NCI-H187 treated with DMSO at 0.1 percent for 48 hours (cell line): Measurements from ENCODE around the gene KCNH2.

Source experiments
- DNase-seq: peaks from one replicate; lab custom pipeline; 2025; lab: John Stamatoyannopoulos, UW

The KCNH2 gene

DNA sequence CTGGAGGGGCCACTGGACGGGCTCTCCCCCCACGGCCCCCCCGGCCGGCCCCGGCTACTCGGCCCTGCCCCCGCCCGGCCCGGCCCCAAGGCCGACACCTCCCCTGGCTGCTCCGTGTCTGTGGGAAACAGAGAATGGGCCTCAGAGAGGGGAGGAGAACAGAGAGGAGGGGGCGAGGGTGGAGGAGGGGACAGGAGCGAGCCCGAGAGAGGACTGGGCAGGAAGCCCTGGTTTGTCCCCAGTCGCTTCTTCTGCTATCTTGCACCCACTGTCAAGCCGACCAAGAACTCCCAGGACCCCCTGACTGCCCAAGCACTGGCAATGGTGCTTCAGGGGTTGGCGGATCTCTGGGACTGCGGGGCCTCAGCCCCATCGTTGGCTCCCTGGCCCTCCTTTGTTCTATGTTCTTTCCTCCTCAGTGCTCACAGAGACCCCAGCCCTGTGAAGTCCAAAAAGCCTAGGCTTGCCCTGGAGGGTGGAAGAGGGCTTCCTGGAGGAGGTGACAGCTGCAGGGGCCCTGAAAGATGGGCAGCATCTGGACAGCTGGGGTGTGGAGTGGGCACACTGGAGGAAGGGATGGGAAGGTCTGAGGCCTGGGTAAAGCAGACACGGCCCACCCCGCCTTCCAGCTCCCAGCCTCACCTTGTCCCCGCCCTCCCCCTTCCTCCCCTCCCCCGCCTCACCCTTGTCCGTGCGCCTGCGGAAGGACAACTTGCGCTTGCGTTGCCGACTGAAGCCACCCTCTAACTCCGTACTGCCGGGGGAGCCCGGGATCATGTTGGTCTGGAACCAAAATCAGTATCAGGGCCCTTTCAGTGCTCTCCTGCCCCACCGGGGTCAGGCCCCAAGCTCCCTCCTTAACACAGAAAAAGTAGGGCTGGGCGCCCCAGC is 30.1 kb downstream of the KCNH2 start:
- DNase-seq: no peak

GRCh38 chr7:150947241-150947745 is 30.8 kb downstream of the KCNH2 start:
- DNase-seq: no peak

GRCh38 chr7:150946421-150947240 is 31.5 kb downstream of the KCNH2 start:
- no peak for DNase-seq

DNA sequence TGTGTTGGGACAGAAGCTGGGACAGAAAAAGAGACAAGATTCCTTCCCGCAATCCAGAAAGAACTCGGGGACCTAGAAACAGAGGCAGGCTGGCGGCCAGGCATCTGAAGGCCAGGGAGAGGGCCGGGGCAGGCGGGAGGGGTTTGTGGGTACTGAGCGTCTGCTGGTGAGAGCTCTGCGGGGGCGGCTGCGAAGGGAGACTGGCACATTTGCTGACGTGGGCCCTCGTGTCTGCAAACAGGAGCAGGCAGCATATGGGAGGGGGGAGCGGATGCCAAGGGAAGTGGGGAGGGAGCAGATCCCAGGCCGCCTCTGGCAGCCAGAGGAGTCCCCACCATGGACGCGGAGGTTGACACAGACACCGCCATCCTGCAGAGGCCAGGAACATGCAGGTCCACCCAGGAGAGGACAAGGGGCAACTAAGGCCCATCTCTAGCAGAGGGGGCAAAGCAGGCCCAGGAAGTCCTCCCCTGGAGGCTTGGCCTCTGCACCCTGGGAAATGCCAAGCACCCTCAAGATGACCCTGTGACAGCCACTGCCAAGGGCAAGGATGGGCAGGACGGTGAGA is 32.2 kb downstream of the KCNH2 start:
- DNase-seq: no peak

DNA sequence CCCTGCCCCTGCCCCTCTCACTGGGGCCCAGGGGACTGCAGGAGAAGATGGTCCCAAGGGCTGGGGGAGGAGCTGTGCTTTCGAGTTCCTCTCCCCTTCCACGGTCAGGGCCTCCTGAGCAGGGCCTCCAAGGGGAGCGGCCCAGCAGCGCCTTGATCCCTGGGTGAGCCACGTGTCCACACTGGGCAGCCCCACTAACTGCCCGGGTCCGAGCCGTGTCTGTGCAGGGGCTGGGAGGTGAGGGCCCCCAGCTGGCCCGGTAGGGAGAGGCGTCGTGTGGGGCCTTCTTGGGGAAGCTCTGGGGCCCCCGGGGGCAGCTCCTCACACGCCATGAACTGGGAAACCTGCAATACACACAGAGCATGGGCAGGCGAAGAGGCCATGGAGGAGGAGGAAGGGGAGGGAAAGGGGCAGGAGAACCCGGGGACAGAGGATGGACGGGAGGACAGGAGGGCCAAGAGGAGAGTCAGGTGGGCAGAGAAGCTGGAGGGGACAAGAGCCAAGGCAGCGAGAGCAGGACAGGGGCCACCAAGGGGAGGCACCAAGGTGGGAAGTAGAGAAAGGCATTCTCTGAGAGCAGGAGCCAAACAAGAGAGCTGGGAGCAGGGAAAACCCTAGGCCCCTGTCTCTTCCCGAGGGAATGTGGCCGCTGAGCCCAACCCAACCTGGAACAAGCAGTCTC is 32.8 kb downstream of the KCNH2 start:
- no peak for DNase-seq

DNA sequence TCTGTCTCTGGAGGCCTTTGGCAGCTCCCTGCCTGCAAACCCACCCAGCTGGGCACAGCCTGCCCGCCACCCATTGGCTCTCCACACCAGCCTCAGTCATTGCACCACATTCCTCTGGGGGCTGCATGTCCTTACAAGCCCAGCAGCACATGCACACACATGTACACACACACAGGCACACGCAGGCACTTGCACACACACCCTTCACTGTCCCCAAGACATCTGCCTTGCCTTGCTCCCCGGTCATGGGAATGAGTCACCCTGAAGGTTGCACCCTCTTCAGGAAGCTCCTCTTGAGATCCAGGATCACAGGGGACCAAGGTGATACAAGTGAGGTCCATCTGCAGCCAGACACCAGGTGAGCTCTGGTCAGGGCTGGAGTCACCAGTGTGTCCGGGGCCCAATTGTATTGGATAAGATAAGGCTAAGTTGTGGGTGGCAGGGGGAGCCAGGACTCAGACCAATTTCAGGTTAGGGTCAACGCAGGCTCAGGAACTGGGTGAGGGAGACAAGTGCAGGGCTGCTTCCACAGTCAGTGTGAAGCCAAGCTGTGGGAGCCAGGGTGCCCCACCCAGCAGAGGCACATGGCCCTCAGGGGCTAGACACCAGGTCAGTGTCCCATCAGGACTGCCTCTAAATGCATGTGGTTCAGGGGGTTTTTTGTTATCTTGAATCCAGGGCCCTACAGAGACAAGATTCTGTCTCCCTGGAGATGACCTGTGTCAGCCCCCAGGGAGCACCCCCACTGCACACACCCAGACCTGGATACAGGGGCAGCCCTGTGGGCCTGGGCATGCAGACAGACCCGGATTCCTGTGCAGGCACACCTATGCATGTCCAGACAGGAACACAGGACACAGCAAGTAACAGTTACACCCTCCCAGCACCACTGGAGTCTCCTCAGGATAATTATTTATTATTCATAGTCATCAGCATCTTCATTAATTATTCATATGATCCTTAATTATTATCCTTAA is 33.8 kb downstream of the KCNH2 start:
- DNase-seq: no peak

DNA sequence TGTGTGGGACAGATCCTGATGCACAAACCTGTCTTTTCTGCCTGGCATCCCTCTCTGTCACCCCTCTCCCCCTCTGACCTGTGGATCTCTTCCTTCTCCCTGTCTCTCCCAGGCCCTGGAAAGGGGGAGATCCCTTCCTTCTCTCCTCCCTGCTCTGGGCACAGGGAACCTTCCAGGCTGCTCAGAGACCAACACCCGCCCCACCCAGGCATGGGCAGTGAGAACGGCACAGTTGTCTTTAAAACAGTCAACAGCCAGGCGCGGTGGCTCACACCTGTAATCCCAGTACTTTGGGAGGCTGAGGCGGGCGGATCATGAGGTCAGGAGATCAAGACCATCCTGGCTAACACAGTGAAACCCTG is 34.7 kb downstream of the KCNH2 start:
- DNase-seq: no peak

DNA sequence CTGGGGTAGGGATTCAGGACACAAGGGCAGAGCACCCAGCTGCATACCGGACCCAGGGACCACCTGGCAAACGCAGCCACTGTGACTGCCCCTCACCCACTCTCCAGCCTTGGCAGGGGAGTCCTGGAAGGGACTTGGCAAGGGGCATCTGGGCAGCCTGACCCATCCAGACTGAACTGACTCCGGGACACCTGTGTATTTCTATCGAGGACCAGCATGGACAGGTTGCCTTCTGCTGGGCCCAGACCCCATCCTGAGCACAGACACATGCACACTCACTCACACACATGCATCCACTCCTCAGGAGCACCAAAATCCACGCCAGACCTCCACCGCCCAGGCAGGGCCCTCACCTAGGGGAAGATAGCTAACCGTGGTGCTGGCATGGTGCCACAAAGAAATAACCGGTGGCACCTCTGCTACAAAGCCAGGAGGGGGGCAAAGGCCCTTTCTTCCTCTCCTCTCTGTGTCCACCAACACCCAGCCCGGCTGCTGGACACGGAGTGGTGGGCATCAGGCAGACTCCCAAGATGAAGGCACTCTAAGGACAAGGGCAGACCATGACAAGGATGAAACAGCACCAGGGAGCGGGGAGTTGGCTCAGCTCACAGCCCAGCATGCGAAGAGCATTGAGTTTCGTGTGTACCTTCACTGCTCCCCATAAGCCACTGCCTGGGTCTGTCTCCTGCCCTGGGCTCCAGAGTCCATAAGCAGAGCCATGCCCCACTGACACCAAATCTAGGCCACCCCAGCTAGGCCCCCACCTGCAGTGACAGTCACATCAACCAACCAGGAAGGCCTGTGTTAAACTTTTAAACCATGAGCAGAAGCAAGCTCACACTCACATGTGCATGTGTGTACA is 35.3 kb downstream of the KCNH2 start:
- DNase-seq: no peak

DNA sequence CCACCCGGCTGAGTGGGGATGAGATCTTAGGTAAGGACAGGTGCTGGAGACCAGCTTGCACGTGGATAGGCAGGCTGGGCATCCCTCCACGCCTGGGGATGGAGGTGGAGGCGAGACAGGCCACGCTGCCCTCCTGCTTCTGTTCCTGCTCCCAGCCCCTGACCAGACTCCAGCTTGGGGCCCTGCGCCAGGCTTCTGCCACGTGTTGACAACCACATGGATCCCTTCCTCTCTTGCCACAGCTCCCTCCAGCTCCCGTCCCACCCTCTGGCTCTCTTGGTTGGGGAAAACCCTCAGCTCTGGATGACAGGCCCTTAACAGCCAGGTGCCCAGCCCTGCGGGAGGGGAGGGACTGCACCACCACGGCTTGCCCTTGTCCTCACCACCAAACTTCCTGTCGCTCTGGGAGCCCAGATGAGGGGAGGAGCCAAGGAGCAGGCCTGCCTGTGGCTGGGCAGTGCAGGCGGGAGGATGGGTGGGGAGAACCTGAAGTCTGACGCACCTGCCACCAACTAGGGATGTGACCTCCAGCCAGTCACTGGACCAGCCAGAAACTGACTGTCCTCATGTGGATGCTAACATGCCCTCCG is 36.0 kb downstream of the KCNH2 start:
- peak; percentile 80 for DNase-seq

DNA sequence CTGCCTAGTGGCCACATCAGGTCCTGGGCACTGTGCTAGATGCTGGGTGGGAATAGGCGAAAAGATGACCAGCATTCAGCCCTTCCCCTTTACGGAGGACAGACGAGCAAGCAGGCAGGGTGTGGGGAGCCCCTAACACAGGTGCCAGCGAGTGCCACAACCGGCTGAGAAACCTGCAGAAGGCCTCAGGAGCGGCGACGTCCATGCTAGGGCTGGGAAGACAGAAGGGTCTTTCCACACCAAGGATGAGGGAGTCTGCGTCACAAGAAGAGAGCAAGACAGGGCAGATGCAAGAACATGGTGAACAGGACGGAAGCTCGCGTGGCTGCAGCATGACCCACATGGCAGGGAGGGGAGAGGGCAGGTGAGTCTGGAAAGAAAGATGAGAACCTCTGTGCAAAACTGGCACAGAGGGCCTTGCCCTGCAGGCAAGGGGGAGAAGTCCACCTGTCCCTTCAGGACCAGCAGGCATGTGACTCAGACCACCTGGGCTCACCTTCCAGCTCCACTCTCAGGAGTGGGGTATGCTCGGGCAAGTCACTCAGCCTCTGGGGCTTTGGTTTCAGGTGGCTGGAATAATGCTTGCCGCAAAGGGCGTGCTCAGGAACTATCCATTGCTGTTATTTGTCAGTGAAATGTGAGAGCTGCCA is 36.6 kb downstream of the KCNH2 start:
- no peak for DNase-seq

GRCh38 chr7:150940431-150941102 is 37.6 kb downstream of the KCNH2 start:
- peak; percentile 66 for DNase-seq

- DNase-seq: no peak
Measured at GRCh38 chr7:150939466-150939865, 38.7 kb downstream of the KCNH2 start.

DNA sequence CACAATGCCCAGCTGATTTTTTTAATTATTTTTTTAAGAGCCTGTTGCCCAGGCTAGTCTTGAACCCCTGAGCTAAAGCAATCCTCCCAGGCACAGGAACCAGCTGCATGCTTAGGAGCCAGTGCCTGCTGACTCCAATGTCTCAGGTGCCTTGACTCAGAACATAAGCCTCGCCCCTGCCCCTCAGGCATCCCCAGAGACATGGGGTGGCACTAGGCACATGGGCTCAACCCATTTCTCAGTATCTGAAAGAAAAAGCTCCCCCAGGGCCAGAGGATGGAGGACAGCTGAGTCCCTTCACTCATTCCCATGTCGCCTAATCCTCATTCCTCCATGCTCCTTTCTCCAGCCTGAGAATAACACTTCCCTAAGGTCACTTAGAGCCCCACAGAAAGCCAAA is 39.1 kb downstream of the KCNH2 start:
- no peak for DNase-seq

DNA sequence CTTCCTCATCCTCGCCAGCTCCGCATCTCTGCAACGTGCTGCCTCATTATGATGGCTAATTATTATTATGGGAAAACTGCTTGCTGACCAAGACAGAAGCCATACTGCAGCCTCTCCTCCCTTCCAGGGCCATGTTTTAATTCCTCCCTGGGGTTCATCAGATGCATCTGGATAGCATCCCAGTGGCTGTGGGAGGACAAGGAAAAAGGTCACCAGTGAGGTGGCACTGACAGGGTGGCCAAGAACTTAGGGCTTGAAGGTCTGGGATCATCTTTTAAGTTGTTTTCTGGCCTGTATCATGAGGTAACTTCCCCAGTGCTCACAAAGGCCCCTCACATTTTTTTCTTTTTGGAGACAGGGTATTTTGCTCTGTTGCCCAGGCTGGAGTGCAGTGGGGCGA is 39.6 kb downstream of the KCNH2 start:
- no peak for DNase-seq

DNA sequence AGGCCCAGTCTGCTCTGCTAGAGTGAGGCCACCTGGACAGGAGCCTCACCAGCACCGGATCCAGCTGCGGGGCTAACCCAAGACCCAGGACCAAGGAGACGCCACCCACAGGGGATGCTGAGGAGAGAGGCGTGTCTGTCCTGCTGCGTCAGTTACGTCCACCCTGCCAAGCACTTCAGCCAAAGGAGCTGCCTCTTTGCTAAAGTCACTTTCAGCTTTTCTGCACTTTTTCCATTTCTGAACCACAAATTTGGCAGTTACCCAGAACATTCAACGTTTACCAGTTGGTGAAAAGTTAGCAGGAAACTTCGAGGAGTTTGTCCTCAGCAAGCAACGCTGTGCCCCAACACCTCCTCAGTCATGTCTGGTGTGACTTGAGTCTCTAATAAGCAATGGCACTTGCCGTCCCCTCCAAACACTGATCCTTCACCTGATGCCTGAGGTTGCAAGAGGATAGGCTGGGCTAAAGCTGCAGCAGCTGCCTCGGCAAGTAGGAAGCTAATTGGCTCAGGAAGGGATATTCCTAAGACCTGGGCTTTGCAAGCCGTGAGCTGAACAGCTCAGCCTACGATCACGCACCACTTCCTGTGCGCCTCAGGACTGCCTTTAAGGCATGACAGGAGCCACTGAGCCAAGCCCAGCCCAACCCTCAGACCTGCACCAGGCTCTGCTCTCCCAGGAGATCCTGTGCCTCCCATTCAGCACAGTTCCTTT is 40.1 kb downstream of the KCNH2 start:
- DNase-seq: peak; percentile 57

DNA sequence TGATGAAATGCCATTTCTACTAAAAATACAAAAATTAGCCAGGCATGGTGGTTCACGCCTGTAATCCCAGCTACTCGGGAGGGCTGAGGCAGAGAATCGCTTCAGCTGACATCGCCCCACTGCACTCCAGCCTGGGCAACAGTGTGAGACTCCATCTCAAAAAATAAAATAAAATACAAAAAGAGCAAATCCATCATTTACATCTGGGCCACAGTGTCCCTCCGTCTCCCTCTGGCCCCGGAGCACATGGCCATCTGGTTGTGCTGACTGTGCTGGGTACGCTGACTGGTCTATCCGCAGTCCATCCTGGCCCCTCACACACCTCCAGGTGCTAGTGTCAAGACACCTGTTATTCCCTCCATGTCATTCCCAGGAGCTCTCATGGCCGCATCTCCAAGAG is 42.1 kb downstream of the KCNH2 start:
- no peak for DNase-seq

- no peak for DNase-seq
Measured at GRCh38 chr7:150935149-150935548, 43.0 kb downstream of the KCNH2 start.
